ENCODE results near the gene PIK3IP1.

DNA sequence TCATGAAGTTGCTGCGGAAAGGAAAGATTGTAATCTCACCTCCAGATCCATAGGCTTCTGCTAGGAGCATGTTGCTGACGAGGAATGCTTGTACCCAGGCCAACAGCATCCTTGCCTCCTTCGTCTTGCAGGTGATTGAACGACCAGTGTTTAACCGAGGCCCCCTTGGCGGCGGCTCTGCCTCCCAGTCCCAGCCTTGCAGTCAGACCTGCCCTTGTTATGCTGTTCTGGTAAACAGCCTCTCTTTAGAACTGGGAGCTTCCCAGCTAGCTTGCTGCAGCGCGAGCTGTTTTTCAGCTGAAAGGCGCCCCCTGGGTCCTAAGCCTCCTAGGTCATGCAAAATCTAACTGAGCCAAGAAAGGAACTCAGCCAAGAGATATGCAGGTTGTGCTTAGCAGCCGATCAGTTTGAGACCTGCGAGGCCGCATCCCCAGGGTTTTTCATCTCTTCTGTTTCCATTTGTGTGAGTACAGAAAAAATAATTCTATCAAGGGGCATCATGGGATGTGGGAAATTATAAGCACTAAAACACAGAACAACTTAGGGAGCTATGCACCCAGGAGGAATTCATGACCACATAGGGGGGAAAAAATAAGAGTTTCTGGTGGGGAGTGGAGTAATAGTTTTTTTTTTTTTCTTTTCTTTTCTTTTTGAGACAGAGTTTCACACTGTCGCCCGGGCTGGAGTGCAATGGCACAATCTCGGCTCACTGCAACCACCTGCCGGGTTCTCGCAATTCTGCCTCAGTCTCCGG is at the start of gene PIK3IP1:
- TF ChIP-seq YY1 (IDR thresholded peaks at IDR 0.05): peak; percentile 65
- TF ChIP-seq, protein P1, sequence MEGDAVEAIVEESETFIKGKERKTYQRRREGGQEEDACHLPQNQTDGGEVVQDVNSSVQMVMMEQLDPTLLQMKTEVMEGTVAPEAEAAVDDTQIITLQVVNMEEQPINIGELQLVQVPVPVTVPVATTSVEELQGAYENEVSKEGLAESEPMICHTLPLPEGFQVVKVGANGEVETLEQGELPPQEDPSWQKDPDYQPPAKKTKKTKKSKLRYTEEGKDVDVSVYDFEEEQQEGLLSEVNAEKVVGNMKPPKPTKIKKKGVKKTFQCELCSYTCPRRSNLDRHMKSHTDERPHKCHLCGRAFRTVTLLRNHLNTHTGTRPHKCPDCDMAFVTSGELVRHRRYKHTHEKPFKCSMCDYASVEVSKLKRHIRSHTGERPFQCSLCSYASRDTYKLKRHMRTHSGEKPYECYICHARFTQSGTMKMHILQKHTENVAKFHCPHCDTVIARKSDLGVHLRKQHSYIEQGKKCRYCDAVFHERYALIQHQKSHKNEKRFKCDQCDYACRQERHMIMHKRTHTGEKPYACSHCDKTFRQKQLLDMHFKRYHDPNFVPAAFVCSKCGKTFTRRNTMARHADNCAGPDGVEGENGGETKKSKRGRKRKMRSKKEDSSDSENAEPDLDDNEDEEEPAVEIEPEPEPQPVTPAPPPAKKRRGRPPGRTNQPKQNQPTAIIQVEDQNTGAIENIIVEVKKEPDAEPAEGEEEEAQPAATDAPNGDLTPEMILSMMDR (IDR thresholded peaks at IDR 0.05; ENCODE audit: low read depth, low read length, missing input control): peak; percentile 43
- peak; percentile 72 for TF ChIP-seq RAD21 (IDR thresholded peaks at IDR 0.05)
- TF ChIP-seq, protein P2, sequence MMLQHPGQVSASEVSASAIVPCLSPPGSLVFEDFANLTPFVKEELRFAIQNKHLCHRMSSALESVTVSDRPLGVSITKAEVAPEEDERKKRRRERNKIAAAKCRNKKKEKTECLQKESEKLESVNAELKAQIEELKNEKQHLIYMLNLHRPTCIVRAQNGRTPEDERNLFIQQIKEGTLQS (IDR thresholded peaks at IDR 0.05): no peak
- peak; percentile 52 to 57 for TF ChIP-seq RXRA (IDR thresholded peaks at IDR 0.05)
- no peak for TF ChIP-seq FOXA1 (IDR thresholded peaks at IDR 0.05)
- TF ChIP-seq, protein P3, sequence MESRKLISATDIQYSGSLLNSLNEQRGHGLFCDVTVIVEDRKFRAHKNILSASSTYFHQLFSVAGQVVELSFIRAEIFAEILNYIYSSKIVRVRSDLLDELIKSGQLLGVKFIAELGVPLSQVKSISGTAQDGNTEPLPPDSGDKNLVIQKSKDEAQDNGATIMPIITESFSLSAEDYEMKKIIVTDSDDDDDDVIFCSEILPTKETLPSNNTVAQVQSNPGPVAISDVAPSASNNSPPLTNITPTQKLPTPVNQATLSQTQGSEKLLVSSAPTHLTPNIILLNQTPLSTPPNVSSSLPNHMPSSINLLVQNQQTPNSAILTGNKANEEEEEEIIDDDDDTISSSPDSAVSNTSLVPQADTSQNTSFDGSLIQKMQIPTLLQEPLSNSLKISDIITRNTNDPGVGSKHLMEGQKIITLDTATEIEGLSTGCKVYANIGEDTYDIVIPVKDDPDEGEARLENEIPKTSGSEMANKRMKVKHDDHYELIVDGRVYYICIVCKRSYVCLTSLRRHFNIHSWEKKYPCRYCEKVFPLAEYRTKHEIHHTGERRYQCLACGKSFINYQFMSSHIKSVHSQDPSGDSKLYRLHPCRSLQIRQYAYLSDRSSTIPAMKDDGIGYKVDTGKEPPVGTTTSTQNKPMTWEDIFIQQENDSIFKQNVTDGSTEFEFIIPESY (IDR thresholded peaks at IDR 0.05): no peak
- TF ChIP-seq FOXA2 (IDR thresholded peaks at IDR 0.05): peak; percentile 24
- peak; percentile 36 to 46 for TF ChIP-seq JUND (IDR thresholded peaks at IDR 0.05)
- peak in 1 of 2 donors; percentile 31 for TF ChIP-seq GABPA (IDR thresholded peaks at IDR 0.05 in 1 of 2, conservative IDR thresholded peaks at IDR 0.05 in 1 of 2)
- TF ChIP-seq SP1 (IDR thresholded peaks at IDR 0.05): peak; percentile 50
